ENCODE measurements around the gene AFAP1.

DNA sequence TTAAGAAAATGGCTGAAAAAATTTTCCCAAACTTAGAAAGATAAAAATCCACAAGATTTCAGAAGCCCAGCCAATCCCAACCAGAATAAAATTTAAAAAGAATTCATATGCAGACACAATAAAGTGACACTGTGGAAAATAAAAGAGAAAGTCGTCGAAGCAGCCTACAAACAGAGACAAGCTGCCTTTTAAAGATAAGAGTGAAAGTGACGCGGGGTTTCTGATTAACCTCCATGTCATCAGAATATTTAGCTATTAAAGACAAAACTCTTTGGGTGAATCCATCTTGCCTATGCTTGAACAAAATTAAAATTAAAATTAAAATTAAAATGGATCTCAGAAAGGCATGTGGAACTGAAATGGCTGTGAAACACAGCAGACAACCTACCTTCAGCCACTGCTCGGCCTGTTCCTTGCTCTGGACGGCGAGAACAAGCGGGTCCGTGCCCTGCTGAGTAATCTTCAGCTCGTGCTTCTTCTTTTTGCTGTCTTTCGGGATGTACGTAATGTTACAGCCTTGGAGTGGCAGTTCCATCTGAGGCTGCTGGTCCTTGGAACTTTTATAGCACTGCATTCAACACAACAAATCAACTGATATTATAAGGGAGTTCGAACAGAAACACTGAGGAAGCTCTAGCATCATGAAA, 101.4 kb downstream of the AFAP1 start:
- TF ChIP-seq, protein P1, sequence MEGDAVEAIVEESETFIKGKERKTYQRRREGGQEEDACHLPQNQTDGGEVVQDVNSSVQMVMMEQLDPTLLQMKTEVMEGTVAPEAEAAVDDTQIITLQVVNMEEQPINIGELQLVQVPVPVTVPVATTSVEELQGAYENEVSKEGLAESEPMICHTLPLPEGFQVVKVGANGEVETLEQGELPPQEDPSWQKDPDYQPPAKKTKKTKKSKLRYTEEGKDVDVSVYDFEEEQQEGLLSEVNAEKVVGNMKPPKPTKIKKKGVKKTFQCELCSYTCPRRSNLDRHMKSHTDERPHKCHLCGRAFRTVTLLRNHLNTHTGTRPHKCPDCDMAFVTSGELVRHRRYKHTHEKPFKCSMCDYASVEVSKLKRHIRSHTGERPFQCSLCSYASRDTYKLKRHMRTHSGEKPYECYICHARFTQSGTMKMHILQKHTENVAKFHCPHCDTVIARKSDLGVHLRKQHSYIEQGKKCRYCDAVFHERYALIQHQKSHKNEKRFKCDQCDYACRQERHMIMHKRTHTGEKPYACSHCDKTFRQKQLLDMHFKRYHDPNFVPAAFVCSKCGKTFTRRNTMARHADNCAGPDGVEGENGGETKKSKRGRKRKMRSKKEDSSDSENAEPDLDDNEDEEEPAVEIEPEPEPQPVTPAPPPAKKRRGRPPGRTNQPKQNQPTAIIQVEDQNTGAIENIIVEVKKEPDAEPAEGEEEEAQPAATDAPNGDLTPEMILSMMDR (conservative IDR thresholded peaks at IDR 0.05; ENCODE audit: low read length) = no peak
- no peak for TF ChIP-seq EZH2phosphoT487 (IDR thresholded peaks at IDR 0.05; ENCODE audit: borderline replicate concordance, low read depth, low read length)
